GM23248 (cell line): ENCODE measurements around the gene IL36B. TPM values are rescaled to one million over a fixed set of nuclear protein-coding genes. Genes with fewer than 3 reads are reported as not detected.

Source experiments
- DNase-seq: peaks from one replicate; pipeline ENCODE4 v3.0.0-alpha.2; 2015
- H2AFZ ChIP-seq: fragments of 200-600 bp; sonication (generic); 2 replicates; pipeline ENCODE4 v1.6.1; 2016; ENCODE audit warnings: antibody characterized with exemption
- H3F3A ChIP-seq: fragments of 200-600 bp; sonication (generic); 2 replicates; pipeline ENCODE4 v1.6.1; 2016; ENCODE audit warnings: mild to moderate bottlenecking, antibody characterized with exemption, mixed run types; ENCODE audit not compliant: insufficient read depth
- H3K27ac ChIP-seq: fragments of 200-600 bp; sonication (generic); 2 replicates; pipeline ENCODE4 v1.5.1; 2016; ENCODE audit warnings: mild to moderate bottlenecking
- H3K27me3 ChIP-seq: fragments of 200-600 bp; sonication (generic); replicated peaks from 2 replicates; pipeline ENCODE4 v1.6.1; 2016; ENCODE audit warnings: mild to moderate bottlenecking; ENCODE audit not compliant: insufficient read depth
- H3K36me3 ChIP-seq: fragments of 200-600 bp; sonication (generic); 2 replicates; pipeline ENCODE4 v1.6.1; 2016; ENCODE audit warnings: low read depth, mild to moderate bottlenecking
- H3K4me1 ChIP-seq: fragments of 200-600 bp; sonication (generic); 2 replicates; pipeline ENCODE4 v1.6.1; 2016; ENCODE audit warnings: mild to moderate bottlenecking; ENCODE audit not compliant: insufficient read depth
- H3K4me2 ChIP-seq: fragments of 200-600 bp; sonication (generic); one replicate; pipeline ENCODE4 v1.6.1; 2016; ENCODE audit warnings: mild to moderate bottlenecking; ENCODE audit not compliant: unreplicated experiment
- H3K4me3 ChIP-seq: fragments of 200-600 bp; sonication (generic); 2 replicates; pipeline ENCODE4 v1.5.1; 2016; ENCODE audit warnings: mild to moderate bottlenecking
- H3K79me2 ChIP-seq: fragments of 200-600 bp; sonication (generic); 2 replicates; pipeline ENCODE4 v1.6.1; 2016; ENCODE audit warnings: mild to moderate bottlenecking; ENCODE audit not compliant: insufficient read depth
- H3K9ac ChIP-seq: fragments of 200-600 bp; sonication (generic); 2 replicates; pipeline ENCODE4 v1.6.1; 2016; ENCODE audit warnings: mild to moderate bottlenecking
- H3K9me2 ChIP-seq: fragments of 200-600 bp; sonication (generic); 2 replicates; pipeline ENCODE4 v1.6.1; 2016; ENCODE audit warnings: mixed run types, mild to moderate bottlenecking, moderate library complexity; ENCODE audit not compliant: insufficient read depth
- H3K9me3 ChIP-seq: fragments of 200-600 bp; sonication (generic); one replicate; pipeline ENCODE4 v1.6.1; 2017; ENCODE audit warnings: low read depth
- H4K20me1 ChIP-seq: fragments of 200-600 bp; sonication (generic); 2 replicates; pipeline ENCODE4 v1.6.0; 2016; ENCODE audit not compliant: insufficient read depth
- EZH2 ChIP-seq: fragments of 200-600 bp; sonication (generic); IDR thresholded peaks from 2 replicates; pipeline ENCODE4 v1.6.1; 2018; ENCODE audit warnings: antibody characterized with exemption, mild to moderate bottlenecking; ENCODE audit not compliant: insufficient read depth, poor library complexity, severe bottlenecking
- EZH2phosphoT487 ChIP-seq: fragments of 200-600 bp; sonication (generic); IDR thresholded peaks from 2 replicates; pipeline ENCODE4 v1.6.1; 2018; ENCODE audit warnings: antibody characterized with exemption, moderate library complexity, mild to moderate bottlenecking, low read depth; ENCODE audit not compliant: insufficient read depth
- WGBS, 2 experiments: methylation state at CpG; one replicate each; pipeline ENCODE4 v1.1.6; 2015 to 2017; ENCODE audit warnings: low lambda C conversion rate in 2 of 2, low coverage in 1 of 2; ENCODE audit errors: missing lambda C conversion rate in 2 of 2; 5-methylcytosine and 5-hydroxymethylcytosine counted together
- in situ Hi-C: fragments of 300-500 bp; cut with MboI; formaldehyde crosslinking; loops from 2 replicates; pipeline ENCODE4 v1.15.0; 2020
- polyA plus RNA-seq: library from polyadenylated mRNA; unstranded; fragments of >200 nt; fragmentation: Nextera tagmentation; extraction: Ambion mirVana; gene quantifications from 2 replicates; pipeline ENCODE4 v1.2.1, GENCODE V29; 2016
- total RNA-seq: library from RNA; depleted of rRNA; stranded (reverse); fragments of >200 nt; shearing (Covaris generic); gene quantifications from 2 replicates; pipeline ENCODE4 v1.2.3, GENCODE V29; 2014

IL36B gene
- total and polyA plus RNA-seq, 2 experiments from 2014 or later, result not detected

- no peak overlapping the region for H3K9ac ChIP-seq
- H3K27ac ChIP-seq, result peak overlapping the region; percentile 40
- in situ Hi-C loops, result no loop called here
- DNase-seq, result peak; percentile 68
- H3K36me3 ChIP-seq, result no peaks in the 10 kb centered on the region
- peaks cover 18% of the 10 kb centered on the region; the same call in 1 of the 2 replicates for H3K27me3 ChIP-seq
- no peaks in the 10 kb centered on the region for H4K20me1 ChIP-seq
- WGBS, 2 experiments, result 13 to 53% methylated on average over 1 of the region's 1 CpG
- H3F3A ChIP-seq, result peaks cover 5% of the 10 kb centered on the region; the same call in 1 of the 2 replicates
- no peaks in the 10 kb centered on the region for H3K9me2 ChIP-seq
- H3K4me1 ChIP-seq, result peaks cover 12% of the 10 kb centered on the region
- peak overlapping the region; percentile 23 for H3K4me2 ChIP-seq
- TF ChIP-seq EZH2phosphoT487 (no peak), EZH2 (no peak)
- H3K79me2 ChIP-seq, result no peaks in the 10 kb centered on the region
- H3K9me3 ChIP-seq, result no peaks in the 10 kb centered on the region
- no peak overlapping the region for H2AFZ ChIP-seq
- H3K4me3 ChIP-seq, result no peak overlapping the region
Measured at GRCh38 chr2:113077921-113078320, 25.3 kb upstream of the IL36B start.

GRCh38 chr2:113076954-113077669 is 24.4 kb upstream of the IL36B start:
- H3K4me3 ChIP-seq, result no peak overlapping the region
- peaks cover 12% of the 10 kb centered on the region for H3K4me1 ChIP-seq
- in situ Hi-C loops, result no loop called here
- no peaks in the 10 kb centered on the region for H4K20me1 ChIP-seq
- no peak overlapping the region for H3K4me2 ChIP-seq
- no peaks in the 10 kb centered on the region for H3K36me3 ChIP-seq
- H3K9me2 ChIP-seq, result no peaks in the 10 kb centered on the region
- H2AFZ ChIP-seq, result no peak overlapping the region
- H3K27me3 ChIP-seq, result peaks cover 18% of the 10 kb centered on the region; the same call in 1 of the 2 replicates
- H3K79me2 ChIP-seq, result no peaks in the 10 kb centered on the region
- TF ChIP-seq EZH2phosphoT487 (no peak), EZH2 (no peak)
- no peaks in the 10 kb centered on the region for H3K9me3 ChIP-seq
- H3K27ac ChIP-seq, result no peak overlapping the region
- WGBS, 2 experiments, result 57 to 59% methylated on average over 3 of the region's 3 CpGs
- H3F3A ChIP-seq, result peaks cover 5% of the 10 kb centered on the region; the same call in 1 of the 2 replicates
- no peak for DNase-seq
- H3K9ac ChIP-seq, result no peak overlapping the region

- Histone ChIP-seq H3K9me3 (no peaks in the 10 kb centered on the region), H3K9me2 (no peaks in the 10 kb centered on the region), H3K4me3 (no peak overlapping the region), H2AFZ (no peak overlapping the region), H3K36me3 (no peaks in the 10 kb centered on the region), H3K27ac (no peak overlapping the region), H3K4me1 (peaks cover 12% of the 10 kb centered on the region), H3K27me3 (peaks cover 18% of the 10 kb centered on the region; the same call in 1 of the 2 replicates), H4K20me1 (no peaks in the 10 kb centered on the region), H3K79me2 (no peaks in the 10 kb centered on the region), H3F3A (peaks cover 5% of the 10 kb centered on the region; the same call in 1 of the 2 replicates), H3K4me2 (no peak overlapping the region), H3K9ac (no peak overlapping the region)
- TF ChIP-seq EZH2 (no peak), EZH2phosphoT487 (no peak)
- in situ Hi-C loops, result no loop called here
- no peak for DNase-seq
- WGBS, 2 experiments, result 53 to 64% methylated on average over 3 of the region's 3 CpGs
Measured at GRCh38 chr2:113075600-113075999, 22.9 kb upstream of the IL36B start.

GRCh38 chr2:113075030-113075429 is 22.4 kb upstream of the IL36B start:
- H3F3A ChIP-seq, result peaks cover 5% of the 10 kb centered on the region; the same call in 1 of the 2 replicates
- H3K79me2 ChIP-seq, result no peaks in the 10 kb centered on the region
- H4K20me1 ChIP-seq, result no peaks in the 10 kb centered on the region
- in situ Hi-C loops, result no loop called here
- H3K4me3 ChIP-seq, result no peak overlapping the region
- WGBS, 2 experiments, result 66 to 70% methylated on average over 5 of the region's 5 CpGs
- no peak for DNase-seq
- no peak overlapping the region for H3K9ac ChIP-seq
- no peaks in the 10 kb centered on the region for H3K9me3 ChIP-seq
- H3K27me3 ChIP-seq, result peaks cover 18% of the 10 kb centered on the region; the same call in 1 of the 2 replicates
- TF ChIP-seq EZH2, result no peak
- no peak for TF ChIP-seq EZH2phosphoT487
- no peak overlapping the region for H3K4me2 ChIP-seq
- no peaks in the 10 kb centered on the region for H3K9me2 ChIP-seq
- H2AFZ ChIP-seq, result no peak overlapping the region
- H3K4me1 ChIP-seq, result peaks cover 14% of the 10 kb centered on the region
- H3K27ac ChIP-seq, result no peak overlapping the region
- H3K36me3 ChIP-seq, result no peaks in the 10 kb centered on the region
